HG03097 (cell line): Measurements from ENCODE around the gene TANC2.
"Not testable (repeated sequence)": the region's sequence is repeated elsewhere in the genome, so short reads cannot be mapped to it uniquely, and the experiment has no call there.

ENCODE experiments used
- ATAC-seq: cut with Tn5 transposase; IDR thresholded peaks from one replicate; pipeline ENCODE4 v1.9.1; 2021; ENCODE audit not compliant: unreplicated experiment, low FRiP score

The TANC2 gene

GRCh38 chr17:62963296-62963695 lies 2.7 kb upstream of the TANC2 start:
- ATAC-seq: no peak

DNA sequence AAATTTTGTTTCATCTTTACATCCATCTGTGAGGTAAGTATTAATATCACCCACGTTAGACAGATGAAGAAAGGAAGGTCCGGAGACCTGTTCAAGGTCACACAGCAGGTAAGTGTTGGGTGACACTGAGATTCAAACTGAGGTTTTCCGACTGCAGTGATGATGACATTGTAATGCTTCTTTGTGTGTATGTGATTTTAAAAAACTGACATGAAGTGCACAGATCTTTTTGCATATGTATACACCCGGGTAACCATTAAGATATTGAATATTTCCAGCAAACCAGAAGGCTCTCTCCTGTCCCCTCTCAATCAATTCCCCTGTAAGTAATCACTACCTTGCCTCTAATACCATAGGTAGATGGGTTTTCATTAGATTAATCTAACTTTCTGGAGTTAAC lies 1.5 kb upstream of the TANC2 start:
- no peak for ATAC-seq

GRCh38 chr17:62965174-62965685 lies 805 bp upstream of the TANC2 start:
- ATAC-seq: no peak

- no peak for ATAC-seq
Observed at GRCh38 chr17:62966426-62967204, 580 bp downstream of the TANC2 start.

GRCh38 chr17:62967205-62967529 lies 1.1 kb downstream of the TANC2 start:
- ATAC-seq: no peak

DNA sequence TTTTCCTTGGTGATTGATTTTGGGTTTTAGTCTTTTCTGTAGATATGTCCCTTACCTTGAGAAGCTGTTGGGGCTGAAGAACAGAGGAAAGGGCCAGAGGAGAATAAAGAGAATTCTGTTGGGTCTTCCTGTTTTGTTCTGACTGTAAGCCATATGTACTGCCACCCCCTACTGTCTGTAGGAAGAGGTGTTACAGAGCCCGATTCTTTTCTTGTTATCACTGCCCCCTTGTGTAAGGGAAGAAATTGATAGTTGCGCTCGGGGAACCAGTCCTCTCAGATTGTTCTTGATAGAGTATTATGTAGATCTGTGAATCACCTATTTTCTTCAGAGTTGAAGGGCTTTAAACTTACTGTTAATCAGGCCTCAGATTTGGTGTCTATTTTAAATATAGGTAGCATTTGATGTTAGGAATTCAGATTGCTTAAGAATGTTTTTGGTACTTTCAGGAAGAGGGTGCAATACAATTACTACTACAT lies 2.4 kb downstream of the TANC2 start:
- no peak for ATAC-seq

GRCh38 chr17:62970610-62971009 lies 4.6 kb downstream of the TANC2 start:
- no peak for ATAC-seq

GRCh38 chr17:62971853-62972252 lies 5.8 kb downstream of the TANC2 start:
- no peak for ATAC-seq

- no peak for ATAC-seq
Observed at GRCh38 chr17:62974788-62975187, 8.8 kb downstream of the TANC2 start.

- ATAC-seq: no peak
Observed at GRCh38 chr17:62975206-62975605, 9.2 kb downstream of the TANC2 start.

DNA sequence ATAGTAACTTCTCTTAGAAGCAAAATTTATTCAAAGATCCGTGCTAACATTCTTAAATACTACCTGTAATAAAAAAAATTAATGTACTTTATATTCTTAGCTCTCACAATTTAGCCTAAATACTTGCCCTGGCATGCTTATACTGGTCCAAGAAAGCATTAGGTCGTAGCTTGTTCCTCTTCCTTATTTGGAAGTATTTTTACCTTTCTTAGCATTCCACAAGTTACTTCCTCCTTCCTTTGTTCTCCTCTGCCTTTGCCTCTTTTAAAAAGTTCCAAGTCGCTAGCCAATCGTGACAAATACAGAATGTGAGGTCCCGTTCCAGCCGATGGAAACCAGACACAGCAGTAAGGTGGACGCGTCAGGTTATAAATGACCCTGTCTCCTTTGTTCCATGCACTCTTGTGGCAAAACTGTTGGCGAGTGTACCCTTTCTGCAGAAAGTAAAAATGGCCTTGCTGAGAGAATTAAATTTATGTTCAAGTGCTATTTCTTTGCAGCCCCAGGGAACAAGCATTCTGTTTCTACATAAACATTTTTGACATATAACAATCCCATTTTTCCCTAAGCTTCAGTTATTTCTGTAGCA lies 10.7 kb downstream of the TANC2 start:
- not testable (repeated sequence) for ATAC-seq

DNA sequence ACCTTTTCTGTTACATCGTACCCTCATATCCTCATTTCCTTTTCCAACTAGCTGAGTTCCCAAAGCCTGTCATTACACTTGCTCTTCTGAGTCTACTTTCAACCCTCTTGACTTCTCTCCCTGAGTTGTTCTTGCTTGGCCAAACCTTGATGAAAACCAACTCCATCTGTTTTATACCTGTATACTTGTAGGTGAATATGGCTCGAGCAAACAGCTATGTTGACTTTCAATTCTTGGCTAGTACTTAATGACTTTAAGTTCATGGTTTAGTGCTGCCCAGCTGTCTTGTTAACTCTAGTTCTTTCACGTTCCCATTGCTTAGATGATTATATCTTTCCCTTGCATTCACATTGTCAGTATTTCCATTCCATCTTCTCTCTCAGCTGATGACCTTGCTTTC lies 14.8 kb downstream of the TANC2 start:
- no peak for ATAC-seq

GRCh38 chr17:62981933-62982332 lies 15.9 kb downstream of the TANC2 start:
- ATAC-seq: no peak

GRCh38 chr17:62984801-62985200 lies 18.8 kb downstream of the TANC2 start:
- no peak for ATAC-seq

GRCh38 chr17:62986549-62986948 lies 20.5 kb downstream of the TANC2 start:
- ATAC-seq: no peak

- no peak for ATAC-seq
Observed at GRCh38 chr17:62987136-62987535, 21.1 kb downstream of the TANC2 start.

DNA sequence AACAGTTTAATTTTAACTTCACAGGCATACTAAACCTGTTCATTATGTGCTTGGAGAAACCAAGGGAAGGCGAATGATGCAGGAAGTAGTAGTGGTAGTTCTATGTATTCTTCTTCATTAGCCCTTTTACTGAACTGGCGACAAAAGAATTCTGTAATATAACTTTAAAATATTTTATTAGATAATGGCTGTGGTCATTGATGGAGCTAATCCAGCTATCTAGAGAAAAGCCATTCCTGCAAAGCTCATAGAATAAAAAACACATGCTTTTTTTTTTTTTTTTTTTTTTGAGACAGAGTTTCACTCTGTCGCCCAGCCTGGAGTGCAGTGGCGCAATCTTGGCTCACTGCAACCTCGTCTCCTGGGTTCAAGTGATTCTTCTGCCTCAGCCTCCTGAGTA lies 23.5 kb downstream of the TANC2 start:
- no peak for ATAC-seq

DNA sequence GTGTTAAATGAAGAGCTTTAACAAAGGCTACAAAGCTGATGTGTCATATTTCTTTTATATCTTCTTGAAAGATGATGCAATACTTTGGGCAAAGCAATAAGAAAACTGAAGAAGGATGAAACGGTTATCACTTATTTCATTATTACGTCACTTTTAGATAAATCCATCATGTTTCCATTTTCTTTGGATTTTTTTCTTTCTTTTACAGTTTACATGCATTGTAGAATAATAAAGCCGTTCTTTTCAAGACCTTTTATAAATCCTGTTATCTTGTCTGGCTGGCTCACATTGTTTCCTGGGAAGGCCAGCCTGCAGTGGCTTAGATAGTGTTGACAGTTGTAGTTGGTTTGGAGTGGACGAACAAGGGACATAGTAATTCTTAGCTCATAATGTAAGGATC lies 28.9 kb downstream of the TANC2 start:
- ATAC-seq: no peak

DNA sequence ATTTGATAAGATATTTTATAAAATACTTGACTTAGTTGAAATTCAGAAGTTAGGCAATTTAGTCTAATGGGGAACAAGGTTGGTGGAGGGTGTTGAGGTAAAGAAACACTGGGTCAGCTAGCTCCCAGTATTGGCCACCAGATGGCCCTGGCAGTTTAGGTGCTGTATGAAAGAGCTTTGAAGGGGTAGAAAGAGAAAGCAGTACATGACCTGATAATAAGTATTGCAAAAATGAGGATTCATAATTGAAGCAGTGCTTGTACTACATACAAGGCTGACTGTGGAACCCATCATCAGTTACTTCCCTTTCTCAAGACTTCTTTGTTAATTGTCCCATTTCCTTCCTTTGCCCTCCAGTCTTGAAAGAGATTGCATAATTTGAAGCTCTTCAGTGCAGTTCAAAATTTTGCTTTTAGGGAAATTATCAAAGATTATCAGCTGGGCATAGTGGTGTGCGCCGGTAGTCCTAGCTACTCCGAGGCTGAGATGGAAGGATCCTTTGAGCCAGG lies 29.4 kb downstream of the TANC2 start:
- no peak for ATAC-seq

DNA sequence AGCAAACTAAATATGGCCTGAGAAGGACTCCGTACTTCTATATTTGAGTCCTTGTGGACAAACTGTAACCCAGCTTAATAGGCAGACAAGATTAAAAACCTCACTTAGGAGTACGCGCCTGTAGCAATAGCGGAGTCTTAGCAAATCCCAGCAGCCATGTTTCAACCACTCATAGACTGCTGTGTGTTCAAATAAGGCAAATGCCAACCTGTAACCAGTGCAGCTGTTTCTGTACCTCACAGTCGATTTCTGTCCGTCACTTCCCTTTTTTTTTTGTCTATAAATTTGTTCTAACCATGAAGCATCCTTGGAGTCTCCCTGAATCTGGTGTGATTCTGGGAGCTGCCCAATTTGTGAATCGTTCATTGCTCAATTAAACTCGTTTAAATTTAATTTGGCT lies 30.2 kb downstream of the TANC2 start:
- no peak for ATAC-seq

- no peak for ATAC-seq
Observed at GRCh38 chr17:62998166-62998565, 32.1 kb downstream of the TANC2 start.
